Hematopoietic multipotent progenitor cell (in vitro differentiated cells): ENCODE results near the gene PIP5K1C. TPM values are rescaled to one million over a fixed set of nuclear protein-coding genes. Genes with fewer than 3 reads are reported as not detected.

Source experiments
- DNase-seq, 3 donors: peaks; one replicate each; pipeline ENCODE4 v3.0.0-alpha.2; 2011 to 2015; ENCODE audit warnings: low read depth in 2 of 3, low spot score in 2 of 3
- total RNA-seq: library from RNA; depleted of rRNA; stranded (reverse); fragments of >200 nt; gene quantifications from one replicate; pipeline ENCODE4 v1.2.3, GENCODE V29; 2012

PIP5K1C gene
- total RNA-seq, 1 donor, result 23.4 TPM

- DNase-seq, result no peak
Measured at GRCh38 chr19:3721887-3722442, 21.7 kb upstream of the PIP5K1C start.

GRCh38 chr19:3721131-3721886, 21.0 kb upstream of the PIP5K1C start:
- DNase-seq, result peak; percentile 63 to 90 (median 88)

- no peak for DNase-seq
Measured at GRCh38 chr19:3720349-3720917, 20.2 kb upstream of the PIP5K1C start.

- DNase-seq, result no peak
Measured at GRCh38 chr19:3719868-3720267, 19.6 kb upstream of the PIP5K1C start.

GRCh38 chr19:3716147-3716668, 15.9 kb upstream of the PIP5K1C start:
- DNase-seq, result no peak

GRCh38 chr19:3712663-3713611, 12.7 kb upstream of the PIP5K1C start:
- DNase-seq, result peak in 1 of 3 donors; percentile 72

GRCh38 chr19:3710265-3710812, 10.1 kb upstream of the PIP5K1C start:
- peak in 2 of 3 donors; percentile 83 to 89 for DNase-seq

- DNase-seq, result no peak
Measured at GRCh38 chr19:3708207-3708931, 8.1 kb upstream of the PIP5K1C start, which contains the start of gene TJP3. Gene TJP3, plus strand, starts transcription at chr19:3708384. Its CDS starts 20,049 bp downstream, at chr19:3728433.

- DNase-seq, result no peak
Measured at GRCh38 chr19:3707868-3708206, 7.6 kb upstream of the PIP5K1C start.

GRCh38 chr19:3701200-3701599, 932 bp upstream of the PIP5K1C start:
- no peak for DNase-seq

- no peak for DNase-seq
Measured at GRCh38 chr19:3699741-3700241, 477 bp downstream of the PIP5K1C start.

- peak in 1 of 3 donors; percentile 60 for DNase-seq
Measured at GRCh38 chr19:3698974-3699740, 1.1 kb downstream of the PIP5K1C start.

- no peak for DNase-seq
Measured at GRCh38 chr19:3698386-3698950, 1.8 kb downstream of the PIP5K1C start.

GRCh38 chr19:3697671-3698385, 2.4 kb downstream of the PIP5K1C start:
- DNase-seq, result no peak

GRCh38 chr19:3697094-3697493, 3.2 kb downstream of the PIP5K1C start:
- DNase-seq, result no peak

GRCh38 chr19:3696660-3696995, 3.6 kb downstream of the PIP5K1C start:
- no peak for DNase-seq

- DNase-seq, result no peak
Measured at GRCh38 chr19:3695986-3696659, 4.1 kb downstream of the PIP5K1C start.
